ENCODE data around the gene SYT1.

DNA sequence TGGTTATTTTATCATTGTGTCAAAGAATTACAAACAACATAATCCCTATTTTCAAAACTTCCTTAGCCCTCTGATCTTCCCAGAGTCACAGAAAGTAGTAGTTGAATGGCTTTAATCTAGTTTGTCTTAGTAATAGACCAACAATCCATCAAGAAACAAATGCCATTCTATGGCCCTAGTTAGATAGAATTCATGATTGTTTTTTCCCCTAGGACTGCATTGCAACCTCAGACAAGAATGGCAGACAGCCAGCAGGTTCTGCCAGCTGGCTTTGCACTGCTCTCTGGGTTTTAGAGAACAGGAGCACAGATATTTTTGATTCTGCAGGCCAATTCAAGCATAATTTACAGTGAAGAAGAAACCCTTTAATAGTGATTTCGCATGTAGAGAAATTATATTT lies 33.8 kb downstream of the SYT1 start:
- TF ChIP-seq, protein P1, sequence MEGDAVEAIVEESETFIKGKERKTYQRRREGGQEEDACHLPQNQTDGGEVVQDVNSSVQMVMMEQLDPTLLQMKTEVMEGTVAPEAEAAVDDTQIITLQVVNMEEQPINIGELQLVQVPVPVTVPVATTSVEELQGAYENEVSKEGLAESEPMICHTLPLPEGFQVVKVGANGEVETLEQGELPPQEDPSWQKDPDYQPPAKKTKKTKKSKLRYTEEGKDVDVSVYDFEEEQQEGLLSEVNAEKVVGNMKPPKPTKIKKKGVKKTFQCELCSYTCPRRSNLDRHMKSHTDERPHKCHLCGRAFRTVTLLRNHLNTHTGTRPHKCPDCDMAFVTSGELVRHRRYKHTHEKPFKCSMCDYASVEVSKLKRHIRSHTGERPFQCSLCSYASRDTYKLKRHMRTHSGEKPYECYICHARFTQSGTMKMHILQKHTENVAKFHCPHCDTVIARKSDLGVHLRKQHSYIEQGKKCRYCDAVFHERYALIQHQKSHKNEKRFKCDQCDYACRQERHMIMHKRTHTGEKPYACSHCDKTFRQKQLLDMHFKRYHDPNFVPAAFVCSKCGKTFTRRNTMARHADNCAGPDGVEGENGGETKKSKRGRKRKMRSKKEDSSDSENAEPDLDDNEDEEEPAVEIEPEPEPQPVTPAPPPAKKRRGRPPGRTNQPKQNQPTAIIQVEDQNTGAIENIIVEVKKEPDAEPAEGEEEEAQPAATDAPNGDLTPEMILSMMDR (IDR thresholded peaks at IDR 0.05) = no peak
- no peak for TF ChIP-seq EP300 (IDR thresholded peaks at IDR 0.05)
